ENCODE measurements around the gene RPP30.

The RPP30 gene

GRCh38 chr10:90884431-90884830, 12.7 kb downstream of the RPP30 start:
- Histone ChIP-seq H3K9me3 (ENCODE audit: insufficient read depth, low read length) (no peaks in the 10 kb centered on the region), H3K4me3 (ENCODE audit: insufficient read depth, low read length, poor library complexity, severe bottlenecking) (no peak overlapping the region), H3F3A (ENCODE audit: insufficient read depth) (no peaks in the 10 kb centered on the region), H3K4me2 (ENCODE audit: low read depth, low read length, poor library complexity, severe bottlenecking) (no peak overlapping the region), H3K27ac (ENCODE audit: low read depth, low read length) (no peak overlapping the region), H3K27me3 (ENCODE audit: low read length) (no peaks in the 10 kb centered on the region), H2AFZ (ENCODE audit: low read depth, low read length, severe bottlenecking) (no peak overlapping the region), H3K9ac (ENCODE audit: low read length) (no peak overlapping the region), H3K9me2 (replicated peaks; ENCODE audit: insufficient read depth, low read length) (no peaks in the 10 kb centered on the region), H3K36me3 (ENCODE audit: low read length) (peaks cover 23% of the 10 kb centered on the region; the same call in 1 of the 2 replicates), H4K20me1 (ENCODE audit: low read depth, low read length) (no peaks in the 10 kb centered on the region), H3K79me2 (ENCODE audit: insufficient read depth, low read length) (no peaks in the 10 kb centered on the region)
- TF ChIP-seq CTCF (IDR thresholded peaks at IDR 0.05; ENCODE audit: insufficient read depth, low read length, poor library complexity, severe bottlenecking) (no peak), EZH2phosphoT487 (conservative IDR thresholded peaks at IDR 0.05; ENCODE audit: low read length) (no peak)

- no peak for TF ChIP-seq CTCF (IDR thresholded peaks at IDR 0.05; ENCODE audit: insufficient read depth, low read length, poor library complexity, severe bottlenecking)
- TF ChIP-seq EZH2phosphoT487 (conservative IDR thresholded peaks at IDR 0.05; ENCODE audit: low read length), result no peak
- no peaks in the 10 kb centered on the region for H3K27me3 ChIP-seq (ENCODE audit: low read length)
- H3K4me2 ChIP-seq (ENCODE audit: low read depth, low read length, poor library complexity, severe bottlenecking), result no peak overlapping the region
- no peaks in the 10 kb centered on the region for H3K79me2 ChIP-seq (ENCODE audit: insufficient read depth, low read length)
- H3F3A ChIP-seq (ENCODE audit: insufficient read depth), result no peaks in the 10 kb centered on the region
- peaks cover 21% of the 10 kb centered on the region; the same call in 1 of the 2 replicates for H3K36me3 ChIP-seq (ENCODE audit: low read length)
- H2AFZ ChIP-seq (ENCODE audit: low read depth, low read length, severe bottlenecking), result no peak overlapping the region
- no peaks in the 10 kb centered on the region for H4K20me1 ChIP-seq (ENCODE audit: low read depth, low read length)
- no peak overlapping the region for H3K4me3 ChIP-seq (ENCODE audit: insufficient read depth, low read length, poor library complexity, severe bottlenecking)
- H3K27ac ChIP-seq (ENCODE audit: low read depth, low read length), result no peak overlapping the region
- H3K9ac ChIP-seq (ENCODE audit: low read length), result no peak overlapping the region
- no peaks in the 10 kb centered on the region for H3K9me2 ChIP-seq (replicated peaks; ENCODE audit: insufficient read depth, low read length)
- no peaks in the 10 kb centered on the region for H3K9me3 ChIP-seq (ENCODE audit: insufficient read depth, low read length)
Observed at GRCh38 chr10:90885176-90885575, 13.4 kb downstream of the RPP30 start.

- H3F3A ChIP-seq (ENCODE audit: insufficient read depth), result no peaks in the 10 kb centered on the region
Observed at GRCh38 chr10:90887555-90887954, 15.8 kb downstream of the RPP30 start.

More at GRCh38 chr10:90887555-90887954, 15.8 kb downstream of the RPP30 start:
- TF ChIP-seq EZH2phosphoT487 (conservative IDR thresholded peaks at IDR 0.05; ENCODE audit: low read length) (no peak), CTCF (IDR thresholded peaks at IDR 0.05; ENCODE audit: insufficient read depth, low read length, poor library complexity, severe bottlenecking) (no peak)
- Histone ChIP-seq H3K79me2 (ENCODE audit: insufficient read depth, low read length) (no peaks in the 10 kb centered on the region), H3K9me3 (ENCODE audit: insufficient read depth, low read length) (no peaks in the 10 kb centered on the region), H3K36me3 (ENCODE audit: low read length) (peaks cover 20% of the 10 kb centered on the region; the same call in 1 of the 2 replicates), H4K20me1 (ENCODE audit: low read depth, low read length) (no peaks in the 10 kb centered on the region), H2AFZ (ENCODE audit: low read depth, low read length, severe bottlenecking) (no peak overlapping the region), H3K4me2 (ENCODE audit: low read depth, low read length, poor library complexity, severe bottlenecking) (no peak overlapping the region), H3K27me3 (ENCODE audit: low read length) (no peaks in the 10 kb centered on the region), H3K9me2 (replicated peaks; ENCODE audit: insufficient read depth, low read length) (no peaks in the 10 kb centered on the region), H3K27ac (ENCODE audit: low read depth, low read length) (no peak overlapping the region), H3K9ac (ENCODE audit: low read length) (no peak overlapping the region), H3K4me3 (ENCODE audit: insufficient read depth, low read length, poor library complexity, severe bottlenecking) (no peak overlapping the region)

All from SU-DHL-6 (cell line).